SK-N-SH treated with all-trans-retinoic acid at 6 μM for 48 hours (cell line): ENCODE data around the gene CD74.

Experiments
- ATAC-seq: fragments of 200-7000 bp; cut with Tn5 transposase; 3 replicates; pipeline ENCODE4 v1.9.1; 2020; ENCODE audit warnings: mild to moderate bottlenecking, moderate library complexity
- ARNTL ChIP-seq: fragments of 450-650 bp; formaldehyde crosslinking; IDR thresholded peaks from 2 replicates; pipeline ENCODE4 v1.5.0; 2020; ENCODE audit warnings: low read depth, mild to moderate bottlenecking, moderate library complexity, borderline replicate concordance
- BACH2 ChIP-seq: fragments of 250-450 bp; sonication (Bioruptor Pico); IDR thresholded peaks from 2 replicates; pipeline ENCODE4 v1.9.0; 2021; ENCODE audit warnings: mild to moderate bottlenecking, borderline replicate concordance
- CSDC2 ChIP-seq: fragments of 250-450 bp; sonication (Bioruptor Pico); IDR thresholded peaks from 2 replicates; pipeline ENCODE4 v1.5.0; 2020; ENCODE audit warnings: mild to moderate bottlenecking, moderate library complexity
- ESRRG ChIP-seq: fragments of 250-450 bp; sonication (Bioruptor Pico); IDR thresholded peaks from 2 replicates; pipeline ENCODE4 v1.6.1; 2021; ENCODE audit warnings: mild to moderate bottlenecking
- GLIS3 ChIP-seq: fragments of 250-450 bp; sonication (Bioruptor Pico); IDR thresholded peaks from 2 replicates; pipeline ENCODE4 v1.5.0; 2020; ENCODE audit warnings: mild to moderate bottlenecking, moderate library complexity
- ISL1 ChIP-seq: fragments of 250-450 bp; sonication (Bioruptor Pico); IDR thresholded peaks from 2 replicates; pipeline ENCODE4 v2.1.2; 2022; ENCODE audit warnings: mild to moderate bottlenecking, moderate library complexity
- OSR1 ChIP-seq: fragments of 250-450 bp; sonication (Bioruptor Pico); IDR thresholded peaks from 2 replicates; pipeline ENCODE4 v1.8.0; 2022; ENCODE audit warnings: moderate library complexity, mild to moderate bottlenecking, inconsistent platforms
- PATZ1 ChIP-seq: fragments of 250-450 bp; sonication (Bioruptor Pico); IDR thresholded peaks from 2 replicates; pipeline ENCODE4 v1.8.0; 2020; ENCODE audit warnings: mild to moderate bottlenecking, moderate library complexity, borderline replicate concordance
- POU6F1 ChIP-seq: fragments of 250-450 bp; sonication (Bioruptor Pico); IDR thresholded peaks from 2 replicates; pipeline ENCODE4 v1.8.0; 2021; ENCODE audit warnings: low read depth, mild to moderate bottlenecking, moderate library complexity, borderline replicate concordance
- RARB ChIP-seq: fragments of 250-450 bp; sonication (Bioruptor Pico); IDR thresholded peaks from 2 replicates; pipeline ENCODE4 v1.8.0; 2021; ENCODE audit warnings: mild to moderate bottlenecking, moderate library complexity
- SNAI2 ChIP-seq: fragments of 250-450 bp; sonication (Bioruptor Pico); IDR thresholded peaks from 2 replicates; pipeline ENCODE4 v1.5.0; 2020; ENCODE audit warnings: mild to moderate bottlenecking, moderate library complexity
- TOX ChIP-seq: fragments of 250-450 bp; sonication (Bioruptor Pico); IDR thresholded peaks from 2 replicates; pipeline ENCODE4 v1.8.0; 2021; ENCODE audit warnings: mild to moderate bottlenecking, moderate library complexity, borderline replicate concordance
- ZC3H10 ChIP-seq: fragments of 250-450 bp; sonication (Bioruptor Pico); IDR thresholded peaks from 2 replicates; pipeline ENCODE4 v1.5.1; 2021; ENCODE audit warnings: mild to moderate bottlenecking, moderate library complexity
- ZFP3 ChIP-seq: fragments of 250-450 bp; sonication (Bioruptor Pico); IDR thresholded peaks from 2 replicates; pipeline ENCODE4 v1.5.0; 2020; ENCODE audit warnings: mild to moderate bottlenecking, moderate library complexity
- ZFP30 ChIP-seq: fragments of 450-650 bp; formaldehyde crosslinking; IDR thresholded peaks from 2 replicates; pipeline ENCODE4 v1.5.0; 2022; ENCODE audit warnings: mild to moderate bottlenecking, moderate library complexity
- ZNF565 ChIP-seq: fragments of 450-650 bp; formaldehyde crosslinking; conservative IDR thresholded peaks from 2 replicates; pipeline ENCODE4 v1.5.0; 2020; ENCODE audit warnings: low read depth, mild to moderate bottlenecking, moderate library complexity
- ZNF70 ChIP-seq: fragments of 450-650 bp; formaldehyde crosslinking; IDR thresholded peaks from 2 replicates; pipeline ENCODE4 v1.5.0; 2020; ENCODE audit warnings: mild to moderate bottlenecking, moderate library complexity
- ZNF8 ChIP-seq: fragments of 450-650 bp; formaldehyde crosslinking; IDR thresholded peaks from 2 replicates; pipeline ENCODE4 v1.5.0; 2020; ENCODE audit warnings: mild to moderate bottlenecking, moderate library complexity
- TF ChIP-seq, protein P1 (sequence below): fragments of 250-450 bp; sonication (Bioruptor Pico); IDR thresholded peaks from 2 replicates; pipeline ENCODE4 v1.5.0; 2020; ENCODE audit warnings: mild to moderate bottlenecking, moderate library complexity
- TF ChIP-seq, protein P2 (sequence below): fragments of 250-450 bp; sonication (Bioruptor Pico); IDR thresholded peaks from 2 replicates; pipeline ENCODE4 v1.5.1; 2021; ENCODE audit warnings: mild to moderate bottlenecking, moderate library complexity
- TF ChIP-seq, protein P3 (sequence below): fragments of 250-450 bp; sonication (Bioruptor Pico); IDR thresholded peaks from 2 replicates; pipeline ENCODE4 v1.5.1; 2020; ENCODE audit warnings: low read depth, mild to moderate bottlenecking, moderate library complexity

The CD74 gene

GRCh38 chr5:150460781-150461180 lies 48.1 kb upstream of the CD74 start:
- ATAC-seq: no peak

DNA sequence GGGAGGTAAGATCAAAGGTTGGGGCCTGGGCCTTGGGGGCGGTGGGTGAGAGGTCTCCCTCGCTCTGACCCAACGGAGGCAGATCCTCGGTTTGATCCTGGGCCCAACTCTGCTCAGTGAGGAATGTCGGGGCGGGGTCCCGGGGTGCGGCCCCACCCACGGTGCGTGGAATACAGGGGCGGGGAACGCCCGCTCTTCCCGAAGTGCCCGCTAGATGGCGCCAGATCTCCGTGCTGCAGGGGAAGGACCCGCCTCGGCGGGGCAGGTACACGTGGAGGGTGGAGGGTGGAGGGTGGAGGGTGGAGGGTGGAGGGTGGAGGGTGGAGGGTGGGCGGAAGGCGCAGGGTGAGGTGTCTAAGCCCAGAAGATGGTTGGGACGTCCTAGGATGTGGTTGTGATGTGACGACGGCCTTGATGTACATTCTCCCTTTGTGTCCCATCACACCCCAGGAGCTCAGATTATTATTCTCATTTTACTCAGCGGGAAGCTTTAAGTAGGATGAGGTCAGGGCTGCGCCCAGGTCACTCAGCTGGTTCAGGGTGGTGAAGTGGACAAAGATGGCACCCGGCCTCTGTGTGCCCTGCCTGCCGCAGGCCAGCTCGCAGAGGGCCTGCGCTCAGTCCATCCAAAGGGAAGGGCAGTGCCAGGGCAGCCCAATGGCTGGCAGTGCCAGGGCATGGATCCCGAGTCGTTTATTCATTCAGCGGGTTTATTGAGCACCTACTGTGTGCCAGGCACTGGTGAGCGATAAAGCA lies 46.3 kb upstream of the CD74 start:
- TF ChIP-seq, protein P1, sequence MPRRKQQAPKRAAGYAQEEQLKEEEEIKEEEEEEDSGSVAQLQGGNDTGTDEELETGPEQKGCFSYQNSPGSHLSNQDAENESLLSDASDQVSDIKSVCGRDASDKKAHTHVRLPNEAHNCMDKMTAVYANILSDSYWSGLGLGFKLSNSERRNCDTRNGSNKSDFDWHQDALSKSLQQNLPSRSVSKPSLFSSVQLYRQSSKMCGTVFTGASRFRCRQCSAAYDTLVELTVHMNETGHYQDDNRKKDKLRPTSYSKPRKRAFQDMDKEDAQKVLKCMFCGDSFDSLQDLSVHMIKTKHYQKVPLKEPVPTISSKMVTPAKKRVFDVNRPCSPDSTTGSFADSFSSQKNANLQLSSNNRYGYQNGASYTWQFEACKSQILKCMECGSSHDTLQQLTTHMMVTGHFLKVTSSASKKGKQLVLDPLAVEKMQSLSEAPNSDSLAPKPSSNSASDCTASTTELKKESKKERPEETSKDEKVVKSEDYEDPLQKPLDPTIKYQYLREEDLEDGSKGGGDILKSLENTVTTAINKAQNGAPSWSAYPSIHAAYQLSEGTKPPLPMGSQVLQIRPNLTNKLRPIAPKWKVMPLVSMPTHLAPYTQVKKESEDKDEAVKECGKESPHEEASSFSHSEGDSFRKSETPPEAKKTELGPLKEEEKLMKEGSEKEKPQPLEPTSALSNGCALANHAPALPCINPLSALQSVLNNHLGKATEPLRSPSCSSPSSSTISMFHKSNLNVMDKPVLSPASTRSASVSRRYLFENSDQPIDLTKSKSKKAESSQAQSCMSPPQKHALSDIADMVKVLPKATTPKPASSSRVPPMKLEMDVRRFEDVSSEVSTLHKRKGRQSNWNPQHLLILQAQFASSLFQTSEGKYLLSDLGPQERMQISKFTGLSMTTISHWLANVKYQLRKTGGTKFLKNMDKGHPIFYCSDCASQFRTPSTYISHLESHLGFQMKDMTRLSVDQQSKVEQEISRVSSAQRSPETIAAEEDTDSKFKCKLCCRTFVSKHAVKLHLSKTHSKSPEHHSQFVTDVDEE: no peak
- TF ChIP-seq, protein P2, sequence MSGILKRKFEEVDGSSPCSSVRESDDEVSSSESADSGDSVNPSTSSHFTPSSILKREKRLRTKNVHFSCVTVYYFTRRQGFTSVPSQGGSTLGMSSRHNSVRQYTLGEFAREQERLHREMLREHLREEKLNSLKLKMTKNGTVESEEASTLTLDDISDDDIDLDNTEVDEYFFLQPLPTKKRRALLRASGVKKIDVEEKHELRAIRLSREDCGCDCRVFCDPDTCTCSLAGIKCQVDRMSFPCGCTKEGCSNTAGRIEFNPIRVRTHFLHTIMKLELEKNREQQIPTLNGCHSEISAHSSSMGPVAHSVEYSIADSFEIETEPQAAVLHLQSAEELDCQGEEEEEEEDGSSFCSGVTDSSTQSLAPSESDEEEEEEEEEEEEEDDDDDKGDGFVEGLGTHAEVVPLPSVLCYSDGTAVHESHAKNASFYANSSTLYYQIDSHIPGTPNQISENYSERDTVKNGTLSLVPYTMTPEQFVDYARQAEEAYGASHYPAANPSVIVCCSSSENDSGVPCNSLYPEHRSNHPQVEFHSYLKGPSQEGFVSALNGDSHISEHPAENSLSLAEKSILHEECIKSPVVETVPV (CRISPR knock-in tag): no peak
- TF ChIP-seq RARB (no peak), ZNF70 (CRISPR knock-in tag) (no peak), CSDC2 (CRISPR knock-in tag) (no peak), ZNF8 (no peak), ZC3H10 (CRISPR knock-in tag) (no peak), ARNTL (no peak), SNAI2 (no peak), BACH2 (CRISPR knock-in tag) (no peak), ZNF565 (no peak), ZFP3 (CRISPR knock-in tag) (no peak), TOX (CRISPR knock-in tag) (no peak), PATZ1 (CRISPR knock-in tag) (no peak)
- peak; percentile 96 for ATAC-seq

More at GRCh38 chr5:150460781-150461180, 48.1 kb upstream of the CD74 start:
- TF ChIP-seq ZNF8: no peak
- TF ChIP-seq ISL1: no peak
- TF ChIP-seq ZFP30 (CRISPR knock-in tag): no peak
- TF ChIP-seq ESRRG (CRISPR knock-in tag): no peak
- TF ChIP-seq POU6F1: no peak
- TF ChIP-seq RARB: no peak

DNA sequence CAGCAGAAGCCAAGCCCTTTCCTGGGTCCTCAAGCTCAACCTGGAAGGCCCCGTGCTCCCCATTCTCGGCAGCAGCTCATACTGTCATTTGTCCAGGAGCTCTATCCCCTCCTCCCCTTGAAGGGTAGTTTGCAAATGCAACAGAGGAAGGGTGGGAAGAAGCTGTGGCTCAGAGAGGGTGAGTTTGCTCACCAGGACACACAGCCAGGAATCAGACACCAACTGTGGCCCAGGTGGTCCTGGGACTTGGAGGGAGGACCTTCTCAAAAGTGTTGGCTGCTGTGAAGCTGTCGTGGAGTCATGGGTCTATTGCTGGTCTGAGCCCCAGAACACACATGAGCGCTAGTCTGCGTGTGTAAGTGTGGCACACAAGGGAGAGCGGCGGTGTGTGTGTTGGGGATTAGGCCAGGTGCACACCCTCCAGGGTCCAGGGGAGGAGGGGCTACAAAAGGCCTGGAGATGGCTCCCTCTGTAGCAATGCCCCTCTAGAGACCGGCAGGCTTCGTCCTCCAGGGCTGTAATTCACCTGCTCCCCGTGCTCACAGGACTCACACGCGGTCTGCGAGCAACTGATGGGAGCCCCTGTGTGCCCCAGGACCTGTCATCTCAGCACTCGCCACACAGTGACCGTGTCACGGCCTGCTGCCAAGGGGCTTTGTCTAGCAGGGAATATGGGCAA lies 45.0 kb upstream of the CD74 start:
- ATAC-seq: no peak
- TF ChIP-seq ARNTL (no peak), ZNF565 (no peak), TOX (CRISPR knock-in tag) (no peak), OSR1 (CRISPR knock-in tag) (no peak), RARB (no peak), ZNF8 (no peak), CSDC2 (CRISPR knock-in tag) (no peak), POU6F1 (no peak), SNAI2 (no peak), ZNF70 (CRISPR knock-in tag) (no peak), GLIS3 (no peak), ZFP3 (CRISPR knock-in tag) (no peak), ISL1 (no peak), ZFP30 (CRISPR knock-in tag) (no peak)
- TF ChIP-seq, protein P3, sequence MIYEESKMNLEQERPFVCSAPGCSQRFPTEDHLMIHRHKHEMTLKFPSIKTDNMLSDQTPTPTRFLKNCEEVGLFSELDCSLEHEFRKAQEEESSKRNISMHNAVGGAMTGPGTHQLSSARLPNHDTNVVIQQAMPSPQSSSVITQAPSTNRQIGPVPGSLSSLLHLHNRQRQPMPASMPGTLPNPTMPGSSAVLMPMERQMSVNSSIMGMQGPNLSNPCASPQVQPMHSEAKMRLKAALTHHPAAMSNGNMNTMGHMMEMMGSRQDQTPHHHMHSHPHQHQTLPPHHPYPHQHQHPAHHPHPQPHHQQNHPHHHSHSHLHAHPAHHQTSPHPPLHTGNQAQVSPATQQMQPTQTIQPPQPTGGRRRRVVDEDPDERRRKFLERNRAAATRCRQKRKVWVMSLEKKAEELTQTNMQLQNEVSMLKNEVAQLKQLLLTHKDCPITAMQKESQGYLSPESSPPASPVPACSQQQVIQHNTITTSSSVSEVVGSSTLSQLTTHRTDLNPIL (CRISPR knock-in tag): no peak
- TF ChIP-seq, all 23 proteins: peak for 0
